NCI-H2171 treated with DMSO at 0.1 percent for 48 hours (cell line): ENCODE results near the gene VAPB.

Experiments used
- DNase-seq: peaks from one replicate; lab custom pipeline; 2025; lab: John Stamatoyannopoulos, UW

VAPB gene

DNA sequence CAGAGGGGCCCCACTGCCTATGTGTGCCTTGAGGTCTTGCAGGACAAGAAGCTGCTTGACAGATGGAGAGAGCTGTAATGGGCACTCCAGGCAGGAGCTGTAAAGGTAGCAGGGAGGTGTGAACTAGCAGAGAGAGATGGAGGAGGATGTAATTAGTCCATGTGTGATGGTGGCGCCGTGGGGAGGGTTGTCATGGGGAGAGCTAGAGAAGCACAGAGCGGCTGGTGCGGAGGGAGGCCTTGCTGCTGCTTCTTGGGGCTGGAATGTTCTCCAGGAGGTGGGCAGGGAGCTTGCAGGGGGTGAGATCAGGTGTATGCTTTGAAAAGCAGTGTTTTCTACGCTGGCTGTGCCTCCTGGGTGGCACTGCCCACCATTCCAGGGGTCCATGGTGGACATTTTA, 94.0 kb downstream of the VAPB start:
- DNase-seq = no peak

DNA sequence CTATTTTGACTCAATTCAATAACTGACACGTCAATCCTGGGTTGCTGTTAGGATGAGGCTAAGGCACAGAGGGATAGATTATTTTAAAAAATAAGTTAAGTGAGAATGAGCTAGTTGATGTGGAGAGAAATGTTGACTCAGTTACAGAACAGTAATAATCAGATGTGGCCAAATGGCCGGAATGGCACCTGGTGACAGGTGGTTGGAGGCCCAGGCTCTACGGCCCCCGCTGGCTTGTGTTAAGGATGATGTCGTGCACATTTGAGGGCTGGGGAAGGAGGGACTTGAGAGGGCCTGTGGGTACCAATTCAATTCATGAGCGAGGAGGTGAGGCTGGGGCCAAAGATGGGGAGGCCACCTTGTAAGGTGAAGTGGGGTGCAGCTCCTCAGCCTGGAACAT, 94.4 kb downstream of the VAPB start:
- DNase-seq = no peak

DNA sequence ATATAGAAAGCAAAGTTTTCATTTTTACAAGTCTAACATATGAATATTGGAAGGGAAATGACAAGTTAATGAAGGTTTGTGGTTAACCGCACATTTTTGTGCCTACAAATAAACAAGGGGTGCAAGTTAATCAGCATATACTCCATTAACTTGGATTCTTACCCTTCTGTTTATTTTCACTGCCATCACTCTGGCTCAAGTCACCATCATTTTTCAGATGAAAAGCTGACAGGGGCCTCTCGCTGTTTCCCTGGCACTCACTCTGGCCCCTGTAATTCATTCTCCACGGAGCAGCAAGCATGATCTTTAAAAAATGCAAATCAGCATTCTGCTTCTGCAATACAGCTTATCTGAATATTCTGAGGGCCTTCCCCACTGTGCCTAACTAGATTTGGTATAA, 96.4 kb downstream of the VAPB start:
- DNase-seq = no peak

DNA sequence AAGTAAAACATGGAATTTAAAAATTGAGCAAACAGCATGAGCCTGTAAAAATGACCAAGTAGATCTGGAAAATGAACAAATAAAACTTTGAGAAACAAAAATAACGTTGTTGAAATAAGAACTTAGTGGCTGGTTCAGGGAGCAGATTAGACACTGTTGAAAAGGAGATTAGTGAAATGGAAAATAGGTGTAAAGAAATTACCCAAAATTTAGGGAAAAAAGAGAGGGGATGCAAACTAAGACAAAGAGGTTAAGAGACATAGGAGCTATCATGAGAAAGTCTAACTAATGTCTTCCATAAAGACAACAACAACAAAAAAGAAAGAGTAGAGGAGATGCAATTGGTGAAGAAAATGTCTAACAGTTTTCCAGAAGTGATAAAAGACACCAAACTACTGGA, 97.2 kb downstream of the VAPB start:
- DNase-seq = no peak

DNA sequence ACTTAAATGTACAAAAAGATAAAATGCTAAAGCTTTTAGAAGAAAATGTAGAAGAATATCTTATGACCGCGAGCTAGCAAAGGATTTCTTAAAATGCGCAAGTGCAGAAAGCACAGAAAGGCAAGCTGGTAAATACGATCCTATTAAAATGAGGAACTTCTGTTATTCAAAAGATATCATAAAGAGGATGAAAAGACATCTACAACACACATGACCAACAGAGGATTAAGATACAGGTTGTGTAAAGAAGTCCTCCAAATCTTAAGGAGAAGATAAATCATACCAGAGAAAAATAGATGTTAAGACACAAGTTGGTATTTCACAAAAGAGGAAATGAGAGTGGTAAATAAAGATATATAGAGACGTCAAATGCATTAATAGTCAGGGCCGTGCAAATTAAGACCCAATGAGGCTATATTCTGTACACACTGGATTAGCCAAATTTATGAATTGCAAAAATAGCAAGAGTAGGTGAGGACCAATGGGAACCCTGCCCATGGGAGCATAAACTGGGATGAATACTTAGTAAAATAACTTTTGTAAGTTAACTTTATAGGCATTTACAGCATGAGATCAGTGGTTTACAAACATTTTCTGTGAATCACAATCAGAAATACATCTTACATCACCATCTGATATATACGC, 103.2 kb downstream of the VAPB start:
- no peak for DNase-seq

DNA sequence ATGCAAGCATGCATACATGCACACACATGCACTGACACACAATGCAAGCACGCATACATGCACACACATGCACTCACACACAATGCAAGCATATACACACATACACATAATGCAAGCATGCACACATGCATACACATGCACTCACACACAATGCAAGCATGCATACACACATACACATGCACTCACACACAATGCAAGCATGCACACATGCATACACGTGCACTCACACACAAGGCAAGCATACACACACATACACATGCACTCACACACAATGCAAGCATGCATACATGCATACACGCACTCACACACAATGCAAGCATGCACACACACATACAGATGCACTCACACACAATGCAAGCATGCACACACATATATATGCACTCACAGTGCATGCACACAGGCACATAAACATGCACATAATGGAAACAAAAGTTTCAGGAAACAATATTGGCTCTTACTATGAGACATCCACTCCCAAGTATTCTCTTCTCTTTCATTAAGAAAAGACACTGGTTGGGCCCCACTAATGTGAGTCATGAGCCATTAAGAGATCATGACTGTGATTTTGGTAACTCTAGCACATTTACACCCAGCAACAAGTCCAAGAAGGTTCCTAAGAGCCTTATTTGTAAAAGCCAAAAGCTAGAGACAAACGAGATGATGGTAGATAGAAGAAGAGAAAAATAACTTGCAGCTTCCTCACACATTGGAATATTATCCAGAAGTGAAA, 103.9 kb downstream of the VAPB start:
- no peak for DNase-seq

DNA sequence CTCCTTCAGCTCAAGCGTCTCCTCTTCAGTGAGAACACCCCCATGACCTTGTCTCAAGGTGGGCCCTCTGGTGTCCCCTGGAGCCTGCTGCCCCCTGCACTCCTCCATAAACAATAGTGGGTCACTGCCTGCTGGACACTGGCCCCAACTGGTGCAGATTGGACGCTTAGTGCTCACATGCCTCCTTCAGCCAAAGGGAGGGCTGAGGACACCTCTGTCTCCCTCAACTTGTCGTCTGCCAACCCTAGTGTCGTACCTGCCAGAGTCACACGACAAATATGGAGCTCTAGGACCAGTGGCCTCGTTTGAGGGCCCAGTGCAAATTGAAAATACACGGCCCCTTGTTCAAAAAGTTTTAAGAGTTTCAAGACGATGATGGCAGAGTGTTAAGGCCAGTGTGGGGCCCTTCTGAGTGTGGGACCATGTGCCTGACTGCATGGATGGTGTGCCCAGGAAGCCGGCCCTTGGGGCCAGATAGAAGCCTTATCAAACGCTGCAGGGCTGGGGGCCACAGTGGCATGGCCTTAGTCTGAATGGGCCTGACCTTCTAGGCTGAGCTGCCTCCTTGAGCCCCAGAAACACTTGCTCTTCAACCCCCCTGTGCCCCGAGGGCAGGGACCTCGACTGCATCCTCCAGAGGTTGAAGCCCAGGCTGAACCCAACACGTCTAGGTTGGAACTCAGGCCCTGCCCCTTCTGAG, 106.0 kb downstream of the VAPB start:
- DNase-seq = no peak

DNA sequence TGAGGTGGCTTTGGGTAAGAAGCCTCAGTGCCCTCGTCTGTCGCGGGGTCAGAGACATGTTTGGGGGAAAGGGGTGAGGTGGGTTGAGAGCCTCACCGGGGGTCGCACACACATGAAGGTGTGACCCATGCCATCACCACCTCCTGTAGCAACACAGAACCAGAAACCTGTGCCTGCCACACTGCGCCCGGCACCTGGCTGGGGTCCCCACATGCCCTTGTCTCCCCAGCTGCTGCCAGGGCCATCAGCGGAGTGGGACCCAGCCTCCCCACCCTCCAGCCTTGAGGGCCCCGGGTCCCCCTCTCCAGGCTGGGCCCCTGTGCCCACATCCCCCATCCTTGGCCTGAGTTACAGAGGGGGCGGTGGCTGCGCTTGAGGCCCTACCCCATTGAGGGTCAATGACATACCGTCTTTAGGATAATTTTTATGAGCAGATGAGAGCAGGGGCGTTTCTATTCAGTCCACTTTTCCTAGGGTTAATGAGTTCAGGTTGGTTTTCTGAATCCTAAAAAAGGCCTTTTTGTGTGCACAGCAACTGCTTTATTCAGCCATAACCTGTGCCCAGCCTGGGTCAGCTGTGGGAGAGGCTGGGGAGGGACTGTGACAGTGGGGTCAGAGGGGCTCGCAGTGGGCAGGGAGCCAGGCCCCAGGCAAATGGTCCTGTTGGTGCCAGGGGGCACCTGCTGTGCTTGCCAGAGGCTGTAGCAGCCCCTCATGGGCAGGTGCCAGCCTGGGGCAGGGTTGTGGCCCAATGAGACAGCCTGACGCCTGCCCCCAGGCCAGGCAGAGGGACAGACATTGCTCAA, 106.8 kb downstream of the VAPB start:
- DNase-seq = no peak

DNA sequence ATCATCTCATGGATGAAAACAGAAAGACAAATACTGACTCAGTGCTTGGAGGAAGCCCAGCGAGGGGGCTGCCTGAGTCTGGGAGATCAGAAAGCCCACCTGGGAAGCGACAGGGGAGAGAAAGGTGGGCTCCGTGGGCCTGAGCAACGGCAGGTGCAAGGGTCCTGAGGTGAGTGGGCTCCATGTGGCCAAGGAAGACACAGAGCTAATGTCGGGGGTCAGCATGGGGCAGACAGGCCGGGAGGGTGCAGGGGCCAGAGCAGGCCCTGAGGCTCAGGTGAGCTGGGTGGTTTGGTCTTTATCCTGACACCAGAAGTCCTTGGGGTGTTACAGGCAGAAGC, 107.4 kb downstream of the VAPB start:
- DNase-seq = no peak

DNA sequence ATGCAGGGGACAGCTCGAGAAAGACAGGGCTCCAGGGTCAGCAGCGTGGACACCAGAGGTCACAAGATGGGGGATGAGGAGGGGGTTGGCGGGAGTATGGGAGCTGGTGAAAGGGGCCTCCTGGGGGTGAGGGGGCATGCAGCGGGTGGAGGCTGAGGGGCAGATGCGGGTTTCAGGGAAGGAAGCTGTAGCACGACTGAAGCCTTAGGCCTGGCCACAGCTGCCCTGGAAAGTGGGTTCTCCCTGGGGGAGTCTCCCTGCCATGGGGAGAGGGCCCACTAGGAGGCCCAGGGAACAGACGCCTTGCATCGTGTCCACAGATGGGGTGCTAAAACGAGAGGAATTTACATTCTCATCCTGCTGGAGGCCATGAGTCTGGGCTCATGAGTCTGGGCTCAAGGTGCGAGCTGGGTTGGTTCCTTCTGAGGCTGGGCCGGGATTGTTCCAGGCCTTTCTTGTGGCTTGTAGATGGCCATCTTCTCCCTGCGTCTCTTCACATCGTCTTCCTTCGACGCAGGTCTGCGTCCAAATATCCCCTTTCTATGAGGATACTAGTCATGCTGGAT, 108.1 kb downstream of the VAPB start:
- DNase-seq = no peak

DNA sequence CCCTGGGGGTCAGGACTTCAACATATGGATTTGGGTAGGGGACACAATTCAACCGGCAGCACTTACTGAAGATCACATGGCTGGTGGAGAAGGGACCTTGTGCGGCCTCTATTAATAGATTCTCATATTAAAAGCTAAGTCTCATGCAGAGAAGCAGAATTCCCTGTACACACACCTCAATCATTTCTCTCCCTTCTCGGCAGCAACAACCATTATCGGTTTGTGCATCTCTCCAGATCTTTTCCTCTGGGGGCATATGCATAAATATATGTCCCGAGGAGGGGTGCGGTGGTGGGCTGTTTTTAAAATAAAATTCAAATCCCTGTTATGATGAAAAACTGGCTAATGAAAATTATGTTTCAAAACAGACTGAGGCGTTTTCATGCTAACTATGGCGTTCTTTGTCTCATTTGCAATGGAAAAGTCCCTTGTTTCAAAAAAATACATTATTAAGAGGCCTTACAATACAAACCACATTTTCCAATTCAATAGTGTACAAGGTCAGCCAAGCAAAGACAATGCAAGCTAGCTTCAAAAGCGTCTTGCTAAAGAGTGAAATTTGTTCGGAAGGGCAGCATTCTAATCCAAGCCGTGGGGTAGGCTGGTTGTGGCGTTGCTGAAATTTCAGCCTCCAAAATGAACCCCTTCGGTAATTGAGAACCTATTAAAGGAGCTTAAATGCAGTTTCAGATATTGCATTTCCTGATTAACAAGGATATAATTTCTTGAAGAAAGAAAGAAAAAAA, 108.9 kb downstream of the VAPB start:
- DNase-seq = no peak

DNA sequence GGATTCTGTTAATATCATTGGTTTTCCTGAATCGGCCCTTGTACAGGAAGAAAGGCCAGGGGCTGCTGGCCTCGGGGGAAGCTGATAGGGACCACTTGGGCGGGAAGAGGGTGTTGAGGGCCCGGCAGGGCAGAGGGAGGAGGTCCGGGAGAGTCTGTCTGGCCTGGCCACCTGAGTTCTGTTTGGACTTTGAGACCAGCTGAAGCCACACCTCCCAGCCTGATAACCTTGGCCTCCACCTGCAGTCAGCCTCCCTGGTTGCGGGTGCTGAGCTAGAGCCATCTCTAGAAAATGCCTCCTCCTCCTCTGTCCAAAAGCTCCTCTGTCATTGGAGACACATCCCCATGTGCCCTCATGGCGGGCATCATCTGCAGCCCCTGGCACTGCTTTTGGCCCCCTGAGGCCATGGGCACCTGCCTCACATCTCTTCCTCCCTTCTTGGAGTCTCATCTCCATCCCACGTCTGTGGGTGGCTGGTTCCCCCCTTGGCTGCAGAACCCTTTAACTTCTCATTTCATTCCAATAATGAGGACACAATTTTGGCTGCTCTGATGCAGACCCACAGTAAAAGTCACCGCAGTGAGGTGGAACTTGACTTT, 109.5 kb downstream of the VAPB start:
- no peak for DNase-seq

DNA sequence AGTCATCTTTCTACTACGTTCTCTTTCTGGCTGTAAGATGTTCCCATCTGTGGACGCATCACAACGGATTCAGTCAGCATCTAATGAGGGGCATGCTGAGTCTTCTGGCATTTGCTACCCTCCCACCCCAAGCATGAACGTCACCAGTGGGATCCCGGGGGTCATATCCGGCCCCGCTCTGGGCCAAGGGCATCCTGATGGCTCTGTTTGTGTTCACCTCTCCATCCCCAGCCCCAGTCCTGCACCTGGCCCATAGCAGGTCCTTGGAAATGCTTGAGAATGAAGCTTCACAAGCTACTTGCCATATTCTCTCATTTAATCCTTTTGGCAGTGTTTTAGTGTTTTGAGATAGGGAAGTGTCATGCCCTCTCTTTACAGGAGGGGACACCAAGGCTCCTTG, 111.2 kb downstream of the VAPB start:
- no peak for DNase-seq
